Motor neuron (in vitro differentiated cells): Measurements from ENCODE around the gene UBE2I. TPM values are rescaled to one million over a fixed set of nuclear protein-coding genes. Genes with fewer than 3 reads are reported as not detected.

Experiments
- ATAC-seq, 8 experiments: fragments of 200-7000 bp; cut with Tn5 transposase; replicated peaks in 6 of 8; 2 replicates each; pipeline ENCODE4 v1.8.0; 2021; ENCODE audit warnings: mild to moderate bottlenecking in 8 of 8, moderate library complexity in 8 of 8
- H3K27ac ChIP-seq, 2 donors: fragments of 250-450 bp; sonication (Bioruptor Pico); 2 replicates each; pipeline ENCODE4 v1.9.0; 2021; ENCODE audit warnings: antibody characterized with exemption in 2 of 2, mild to moderate bottlenecking in 2 of 2, moderate library complexity in 1 of 2
- H3K4me1 ChIP-seq, 2 donors: fragments of 250-450 bp; sonication (Bioruptor Pico); replicated peaks in 1 of 2; 2 replicates each; pipeline ENCODE4 v1.6.1; 2021; ENCODE audit warnings: antibody characterized with exemption in 2 of 2, mild to moderate bottlenecking in 2 of 2, moderate library complexity in 1 of 2
- H3K4me3 ChIP-seq, 5 donors: fragments of 250-450 bp; sonication (Bioruptor Pico); 2 replicates each; pipeline ENCODE4 v1.9.0; 2021; ENCODE audit warnings: antibody characterized with exemption in 5 of 5, mild to moderate bottlenecking in 5 of 5, moderate library complexity in 4 of 5
- WGBS, 10 experiments: fragments of 450-650 bp; shearing (Covaris generic); methylation state at CpG; one replicate each; pipeline ENCODE4 v1.0.0; 2022; 5-methylcytosine and 5-hydroxymethylcytosine counted together
- in situ Hi-C, 9 experiments: fragments of 400-800 bp; cut with MboI; loops; one replicate each; pipeline ENCODE4 v1.15.0; 2021; ENCODE audit warnings: low sequenced_read_pairs in 9 of 9, low pct_unique_long_range_greater_than_20kb in 2 of 9; ENCODE audit not compliant: unreplicated experiment in 9 of 9
- total RNA-seq, 8 experiments: library from RNA; unstranded; fragments of 300-600 nt; gene quantifications; 2 replicates each; pipeline versions ENCODE4 v1.2.3 to v1.2.4, GENCODE V29; 2022

UBE2I gene
- total RNA-seq, 8 experiments from 2014 or later, result 34.9 to 122 (median 59.1) TPM

DNA sequence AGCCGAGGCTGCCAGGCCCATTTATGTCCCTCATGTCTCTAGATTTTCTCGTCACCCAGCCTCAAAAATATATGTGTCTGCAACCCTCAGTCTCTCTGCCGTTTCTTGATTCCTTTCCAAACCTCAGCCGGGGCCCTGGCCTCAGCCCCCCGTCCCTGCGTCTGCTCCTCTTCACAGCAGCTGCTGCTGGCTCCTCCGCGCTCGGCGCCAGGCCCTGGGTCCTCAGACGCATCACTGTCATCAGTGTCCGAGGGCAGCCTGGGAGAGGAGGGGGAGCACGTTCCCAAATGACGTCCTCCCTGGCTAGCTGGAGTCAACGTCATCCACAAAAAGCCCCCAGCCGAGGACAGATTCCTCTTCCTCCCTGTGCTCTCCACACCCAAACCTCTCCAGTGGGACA, 39.9 kb downstream of the UBE2I start:
- 83 to 100% (median 98%) methylated on average over 1 to 9 of the region's 16 CpGs; no CpG with 5 or more reads in 4 of the 10 experiments for WGBS, 10 experiments

DNA sequence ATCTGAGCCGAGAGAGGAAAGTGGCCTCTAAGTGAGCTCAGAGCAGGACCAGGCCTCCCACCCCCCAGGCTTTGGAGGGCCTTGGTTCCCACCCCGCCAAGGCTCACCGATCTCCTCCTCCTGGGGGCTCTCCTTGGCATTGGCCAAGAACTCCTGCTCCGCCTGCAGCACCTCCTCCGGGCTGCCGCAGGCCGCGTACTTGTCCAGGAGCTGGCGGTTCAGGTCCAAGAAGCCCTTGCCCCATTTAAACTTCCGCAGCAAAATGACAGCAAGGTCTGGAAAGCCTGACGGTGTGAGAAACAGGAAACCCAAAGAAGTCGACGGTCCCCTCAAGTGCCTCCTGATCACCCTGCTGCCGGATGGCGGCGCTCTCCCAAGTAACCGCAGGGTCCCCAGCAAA, 40.5 kb downstream of the UBE2I start:
- in situ Hi-C loops, result no loop called here
- peaks cover 12 to 16% of the 10 kb centered on the region in 2 donors for H3K4me1 ChIP-seq
- no peak overlapping the region for H3K27ac ChIP-seq
- H3K4me3 ChIP-seq, result no peak overlapping the region
- no peak for ATAC-seq
- WGBS, 10 experiments, result 97 to 100% (median 100%) methylated on average over 5 to 6 of the region's 17 CpGs; no CpG with 5 or more reads in 7 of the 10 experiments

More for the DNA sequence above, 39.9 kb downstream of the UBE2I start:
- no peak overlapping the region for H3K27ac ChIP-seq
- ATAC-seq, result no peak
- no peak overlapping the region for H3K4me3 ChIP-seq
- in situ Hi-C loops, result no loop called here
- H3K4me1 ChIP-seq, result peaks cover 12 to 16% of the 10 kb centered on the region in 2 donors

DNA sequence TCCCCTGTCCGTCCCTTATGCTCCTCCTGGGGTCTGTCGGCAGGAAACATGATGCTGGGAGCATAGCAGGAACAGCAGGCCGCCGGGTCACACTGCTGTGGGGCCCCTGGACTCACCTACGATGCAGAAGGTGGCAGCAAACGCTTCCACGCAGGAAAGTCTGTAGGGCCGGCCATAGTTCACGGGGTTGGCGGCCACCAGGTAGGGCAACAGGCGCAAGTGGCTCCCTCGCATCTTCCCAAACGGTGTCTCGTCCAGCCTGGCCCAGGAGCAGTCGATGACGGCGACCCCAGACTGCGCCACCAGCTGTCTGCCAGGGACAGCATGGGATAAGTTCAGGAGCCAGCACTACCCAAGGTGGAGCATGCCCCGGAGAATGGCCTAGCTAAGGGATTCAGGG, 41.3 kb downstream of the UBE2I start:
- peak overlapping the region; percentile 64 to 100 (median 91) for H3K4me3 ChIP-seq
- in situ Hi-C loops, result no loop called here
- peaks cover 12 to 16% of the 10 kb centered on the region in 2 donors for H3K4me1 ChIP-seq
- 37 to 94% (median 71%) methylated on average over 1 to 13 of the region's 19 CpGs; no CpG with 5 or more reads in 2 of the 10 experiments for WGBS, 10 experiments
- no peak for ATAC-seq
- no peak overlapping the region for H3K27ac ChIP-seq

DNA sequence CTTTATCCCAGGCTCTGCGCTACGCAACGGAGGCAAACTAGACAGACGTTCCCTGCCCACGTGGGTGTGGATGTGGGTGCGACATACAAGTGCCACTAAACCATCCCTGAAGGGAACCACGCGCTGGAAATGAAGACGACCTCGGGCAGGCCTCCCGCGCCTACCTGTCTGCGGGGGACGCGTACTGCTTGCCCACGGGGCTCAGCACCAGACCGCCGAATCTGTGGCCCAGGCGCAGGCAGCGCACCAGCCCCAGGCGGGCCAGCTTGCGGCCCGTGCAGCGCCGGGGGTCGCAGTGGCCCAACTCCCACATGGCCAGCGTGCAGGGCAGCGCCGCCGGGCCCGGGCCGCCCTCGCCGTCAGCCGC, 41.8 kb downstream of the UBE2I start:
- in situ Hi-C loops, result no loop called here
- Histone ChIP-seq H3K4me1 (peaks cover 12 to 16% of the 10 kb centered on the region in 2 donors), H3K4me3 (peak overlapping the region; percentile 64 to 100 (median 91)), H3K27ac (peak overlapping the region in 1 of 2 donors; percentile 79)
- peak in 5 of 8 experiments; percentile 20 to 47 (median 38) for ATAC-seq
- WGBS, 10 experiments, result 0 to 13% (median 2%) methylated on average over 2 to 5 of the region's 35 CpGs; no CpG with 5 or more reads in 4 of the 10 experiments

DNA sequence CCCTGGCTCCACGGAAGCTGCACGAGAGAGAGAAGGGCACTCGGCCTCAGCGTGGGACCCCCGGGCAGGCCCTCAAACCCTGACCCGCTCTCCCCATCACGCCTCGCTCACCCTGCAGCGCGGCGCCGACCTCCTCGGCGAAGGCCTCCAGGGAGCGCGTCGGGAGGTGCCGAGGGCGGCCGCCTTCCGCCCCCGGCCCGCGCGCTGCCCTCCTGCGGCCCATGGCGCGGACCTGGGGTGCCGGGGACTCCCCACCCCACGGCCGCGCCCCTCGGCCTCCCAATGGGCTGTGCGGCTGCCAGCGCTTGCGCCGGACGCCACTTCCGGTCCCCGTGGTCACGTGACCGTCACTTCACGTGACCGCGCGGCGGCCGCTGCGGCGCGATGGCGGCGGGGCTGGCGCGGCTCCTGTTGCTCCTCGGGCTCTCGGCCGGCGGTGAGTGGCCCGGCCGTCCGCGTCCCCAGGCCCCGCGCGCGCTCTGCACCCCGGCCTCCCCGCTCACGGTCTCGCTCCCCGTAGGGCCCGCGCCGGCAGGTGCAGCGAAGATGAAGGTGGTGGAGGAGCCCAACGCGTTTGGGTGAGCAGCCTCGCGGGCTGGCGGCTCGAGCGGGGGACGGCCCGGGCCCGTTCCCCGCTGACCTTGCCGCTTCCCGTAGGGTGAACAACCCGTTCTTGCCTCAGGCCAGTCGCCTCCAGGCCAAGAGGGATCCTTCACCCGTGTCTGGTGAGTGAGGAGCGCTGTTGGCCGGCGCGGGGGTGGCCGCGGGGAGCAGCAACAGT, 42.3 kb downstream of the UBE2I start, which contains the start of the genes GNPTG and TSR3:
TSS of gene GNPTG (plus strand) at position 350 of the 781 bp plus-strand sequence. CDS start at position 385, 35 bp downstream.
TSS of gene TSR3 (minus strand) at position 297 of the 781 bp plus-strand sequence. CDS start at position 223, 74 bp downstream.
- peak; percentile 80 to 92 (median 82) for ATAC-seq
- Histone ChIP-seq H3K27ac (peak within 1 kb of the TSS in 1 of 2 donors; percentile 79), H3K4me3 (peak within 1 kb of the TSS; percentile 64 to 100 (median 91)), H3K4me1 (peaks cover 12 to 16% of the 10 kb centered on the region in 2 donors)
- in situ Hi-C loops, result no loop called here
- 0 to 5% methylated on average over 1 to 15 of the region's 98 CpGs; no CpG with 5 or more reads in 8 of the 10 experiments for WGBS, 10 experiments

DNA sequence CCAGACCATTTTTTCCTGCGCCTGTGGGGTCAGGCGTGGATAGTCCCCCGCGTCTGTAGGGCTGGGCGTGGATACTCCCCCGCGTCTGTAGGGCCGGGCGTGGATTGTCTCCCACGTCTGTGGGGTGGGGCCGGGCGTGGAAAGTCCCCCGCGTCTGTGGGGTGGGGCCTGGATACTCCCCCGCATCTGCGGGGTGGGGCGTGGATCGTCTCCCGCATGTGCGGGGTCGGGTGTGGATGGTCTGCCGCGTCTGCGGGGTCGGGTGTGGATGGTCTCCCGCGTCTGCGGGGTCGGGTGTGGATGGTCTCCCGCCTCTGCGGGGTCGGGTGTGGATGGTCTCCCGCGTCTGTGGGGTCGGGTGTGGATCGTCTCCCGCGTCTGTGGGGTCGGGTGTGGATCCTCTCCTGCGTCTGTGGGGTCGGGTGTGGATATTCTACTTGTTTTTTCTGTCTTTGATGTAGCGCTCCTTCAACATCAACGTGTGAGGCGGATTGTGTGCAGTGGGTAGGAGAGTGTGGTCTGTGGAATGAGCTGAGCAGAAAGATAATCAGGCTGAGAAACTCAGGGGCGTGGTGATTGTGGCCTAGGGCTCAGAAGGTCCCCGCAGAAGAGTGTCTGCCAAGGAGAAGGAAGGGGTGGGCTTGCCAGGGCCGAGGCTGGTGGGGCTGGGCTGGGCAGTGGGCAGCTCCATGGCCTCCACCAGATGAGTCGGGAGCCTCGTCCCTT, 45.5 kb downstream of the UBE2I start:
- Histone ChIP-seq H3K4me3 (no peak overlapping the region), H3K27ac (no peak overlapping the region), H3K4me1 (peaks cover 12 to 16% of the 10 kb centered on the region in 2 donors)
- no peak for ATAC-seq
- 85 to 100% (median 97%) methylated on average over 1 to 7 of the region's 49 CpGs; no CpG with 5 or more reads in 6 of the 10 experiments for WGBS, 10 experiments
- in situ Hi-C loops, result no loop called here

DNA sequence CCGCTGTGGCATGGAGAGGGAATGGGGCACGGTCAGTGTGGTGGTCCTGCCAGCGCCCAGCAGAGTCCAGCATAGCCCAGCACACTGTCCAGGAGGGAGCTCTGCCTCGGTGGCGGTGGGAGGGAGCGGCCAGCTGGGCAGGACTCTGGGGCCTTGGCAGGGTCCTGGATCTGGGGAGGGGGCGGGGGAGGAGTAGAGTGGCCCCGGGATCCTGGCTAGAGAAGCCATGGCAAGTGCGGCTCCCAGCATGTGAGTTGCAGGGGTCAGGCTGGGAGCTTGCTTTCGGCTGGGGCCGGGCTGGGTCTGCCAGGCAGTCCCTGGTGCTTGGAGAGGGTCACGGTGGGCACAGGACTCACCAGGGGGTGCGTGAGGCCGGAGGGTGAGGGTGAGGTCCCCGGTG, 46.2 kb downstream of the UBE2I start:
- no CpG with 5 or more reads among the region's 15 CpGs for WGBS, 10 experiments
- peaks cover 8 to 14% of the 10 kb centered on the region in 2 donors for H3K4me1 ChIP-seq
- ATAC-seq, result no peak
- in situ Hi-C loops, result no loop called here
- no peak overlapping the region for H3K4me3 ChIP-seq
- H3K27ac ChIP-seq, result no peak overlapping the region

DNA sequence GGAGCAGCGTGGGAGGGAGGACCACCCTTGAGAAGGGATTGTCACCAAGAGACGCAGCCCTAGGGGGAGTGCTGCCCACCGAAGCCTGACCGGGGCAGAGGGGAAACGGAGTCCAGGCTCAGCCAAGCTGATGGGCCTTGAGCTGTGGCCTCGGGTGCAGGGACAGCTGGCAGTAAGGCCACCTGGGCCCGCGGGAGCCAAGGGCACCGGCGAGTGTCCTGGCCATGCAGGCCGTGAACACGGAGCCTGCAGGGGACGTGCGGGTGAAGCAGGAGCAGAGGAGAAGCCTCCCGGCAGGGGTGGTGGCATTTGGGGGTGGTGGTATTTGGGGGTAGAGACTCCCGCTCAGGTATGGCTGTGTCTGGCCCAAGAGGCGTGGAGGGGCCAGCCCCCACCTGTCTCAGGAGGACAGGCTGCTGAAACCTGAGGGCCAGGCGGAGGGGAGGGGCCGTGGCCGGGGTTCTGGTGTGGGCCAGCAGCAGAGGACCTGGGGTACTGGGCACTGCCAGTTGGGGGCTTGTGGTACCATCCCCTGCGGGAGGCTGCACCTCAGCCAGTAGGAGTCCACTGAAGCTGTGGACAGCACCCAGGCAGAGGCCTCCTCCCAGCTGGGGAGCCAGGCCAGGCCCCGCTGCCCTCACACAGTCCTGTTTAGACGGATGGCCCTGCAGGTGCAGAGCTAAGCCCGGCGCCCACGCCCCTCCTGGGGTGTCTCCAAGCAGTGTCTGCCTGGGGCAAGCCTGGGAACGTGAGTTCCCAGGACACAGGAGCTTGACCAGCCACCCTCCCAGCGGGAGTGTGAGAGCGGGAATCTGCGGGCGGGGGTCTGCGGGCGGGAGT, 46.8 kb downstream of the UBE2I start:
- no CpG with 5 or more reads among the region's 33 CpGs for WGBS, 10 experiments
- in situ Hi-C loops, result no loop called here
- no peak overlapping the region for H3K4me3 ChIP-seq
- no peak overlapping the region for H3K27ac ChIP-seq
- peaks cover 3 to 10% of the 10 kb centered on the region in 2 donors for H3K4me1 ChIP-seq
- ATAC-seq, result peak in 1 of 8 experiments; percentile 2

DNA sequence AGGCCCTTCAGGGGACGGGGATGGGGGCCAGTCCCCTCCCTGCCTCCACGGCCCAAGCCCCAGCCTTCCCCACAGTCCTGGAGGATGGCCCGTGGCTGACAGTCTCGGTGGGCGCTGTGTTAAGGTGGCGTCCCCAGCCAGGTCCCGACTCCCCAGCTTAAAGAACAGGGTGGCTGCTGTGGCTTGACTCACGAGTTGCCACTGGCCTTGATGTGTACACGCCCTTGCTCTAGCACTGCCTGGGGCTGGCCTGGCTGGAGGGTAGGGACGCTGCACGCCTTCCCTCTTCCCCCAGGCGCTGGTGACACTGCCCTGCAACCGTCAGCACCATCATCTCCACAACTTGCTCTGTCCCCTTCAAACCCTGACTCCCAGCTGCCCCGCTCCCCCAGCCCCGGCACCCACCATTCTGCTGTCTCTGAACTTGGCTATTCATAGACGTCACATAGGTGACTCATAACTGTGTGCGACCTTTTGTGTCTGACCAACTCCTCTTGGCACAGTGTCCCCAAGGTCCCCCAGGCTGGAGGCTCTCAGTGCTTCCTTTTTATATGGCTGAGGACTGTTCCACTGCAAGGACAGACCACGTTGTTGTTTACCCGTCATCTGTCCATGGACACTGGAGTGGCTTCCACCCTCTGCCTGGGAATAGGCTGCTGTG, 48.6 kb downstream of the UBE2I start:
- in situ Hi-C loops, result no loop called here
- peak in 4 of 8 experiments; percentile 19 to 75 (median 45) for ATAC-seq
- no peak overlapping the region for H3K4me3 ChIP-seq
- H3K4me1 ChIP-seq, result peaks cover 0 to 5% of the 10 kb centered on the region in 2 donors
- H3K27ac ChIP-seq, result no peak overlapping the region
- 29 to 96% (median 82%) methylated on average over 1 to 5 of the region's 19 CpGs; no CpG with 5 or more reads in 4 of the 10 experiments for WGBS, 10 experiments

DNA sequence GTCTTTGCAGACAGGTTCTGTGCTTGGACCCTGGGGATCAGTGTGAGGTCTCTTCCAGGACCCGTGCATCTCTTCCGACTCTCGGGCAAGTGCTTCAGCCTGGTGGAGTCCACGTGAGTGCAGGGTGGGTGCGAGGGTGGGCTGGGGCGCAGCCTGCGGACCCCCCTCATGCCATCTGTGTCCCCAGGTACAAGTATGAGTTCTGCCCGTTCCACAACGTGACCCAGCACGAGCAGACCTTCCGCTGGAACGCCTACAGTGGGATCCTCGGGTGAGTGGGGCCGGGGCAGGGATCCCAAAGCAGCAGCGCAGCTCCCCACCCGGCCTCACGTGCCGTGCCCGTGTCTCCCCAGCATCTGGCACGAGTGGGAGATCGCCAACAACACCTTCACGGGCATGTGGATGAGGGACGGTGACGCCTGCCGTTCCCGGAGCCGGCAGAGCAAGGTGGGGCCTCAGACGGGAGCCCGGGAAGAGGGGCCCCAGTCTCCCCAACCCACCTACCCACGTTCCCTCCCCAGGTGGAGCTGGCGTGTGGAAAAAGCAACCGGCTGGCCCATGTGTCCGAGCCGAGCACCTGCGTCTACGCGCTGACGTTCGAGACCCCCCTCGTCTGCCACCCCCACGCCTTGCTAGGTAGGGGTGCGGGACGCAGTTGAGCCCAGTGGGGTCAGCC, 52.4 kb downstream of the UBE2I start:
- no peak for ATAC-seq
- H3K27ac ChIP-seq, result no peak overlapping the region
- WGBS, 10 experiments, result 92 to 100% (median 93%) methylated on average over 4 to 14 of the region's 43 CpGs; no CpG with 5 or more reads in 4 of the 10 experiments
- H3K4me3 ChIP-seq, result no peak overlapping the region
- no peaks in the 10 kb centered on the region for H3K4me1 ChIP-seq
- in situ Hi-C loops, result no loop called here

DNA sequence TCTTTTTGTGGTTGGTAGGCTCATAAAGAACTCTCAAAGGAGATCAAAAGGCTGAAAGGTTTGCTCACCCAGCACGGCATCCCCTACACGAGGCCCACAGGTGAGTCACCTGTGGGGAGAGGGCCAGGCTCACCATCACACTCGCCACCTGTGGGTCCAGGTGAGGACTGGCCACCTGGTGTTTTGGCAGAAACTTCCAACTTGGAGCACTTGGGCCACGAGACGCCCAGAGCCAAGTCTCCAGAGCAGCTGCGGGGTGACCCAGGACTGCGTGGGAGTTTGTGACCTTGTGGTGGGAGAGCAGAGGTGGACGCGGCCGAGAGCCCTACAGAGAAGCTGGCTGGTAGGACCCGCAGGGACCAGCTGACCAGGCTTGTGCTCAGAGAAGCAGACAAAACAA, 53.4 kb downstream of the UBE2I start:
- Histone ChIP-seq H3K4me3 (no peak overlapping the region), H3K27ac (no peak overlapping the region), H3K4me1 (no peaks in the 10 kb centered on the region)
- ATAC-seq, result no peak
- WGBS, 10 experiments, result 70 to 100% (median 94%) methylated on average over 1 to 9 of the region's 11 CpGs; no CpG with 5 or more reads in 5 of the 10 experiments
- in situ Hi-C loops, result no loop called here
